Lower lobe of right lung (tissue), 2 donors: Measurements from ENCODE around the gene COL11A1. TPM values are rescaled to one million over a fixed set of nuclear protein-coding genes. Genes with fewer than 3 reads are reported as not detected.

ENCODE experiments used
- ATAC-seq, 2 donors: fragments of 200-7000 bp; cut with Tn5 transposase; one replicate each; pipeline ENCODE4 v1.9.1; 2020 to 2022; ENCODE audit warnings: mild to moderate bottlenecking in 2 of 2, moderate library complexity in 2 of 2
- DNase-seq: peaks from one replicate; pipeline ENCODE4 v3.0.0-alpha.2; 2020
- H3K27ac ChIP-seq: fragments of 200-600 bp; one replicate; pipeline ENCODE4 v1.8.0; 2022
- H3K27me3 ChIP-seq: fragments of 200-600 bp; one replicate; pipeline ENCODE4 v1.8.0; 2022; ENCODE audit warnings: low read depth
- H3K36me3 ChIP-seq: fragments of 200-600 bp; one replicate; pipeline ENCODE4 v1.8.0; 2022; ENCODE audit warnings: mild to moderate bottlenecking
- H3K4me1 ChIP-seq: fragments of 200-600 bp; one replicate; pipeline ENCODE4 v1.8.0; 2022
- H3K4me3 ChIP-seq: fragments of 200-600 bp; one replicate; pipeline ENCODE4 v1.8.0; 2022; ENCODE audit warnings: mild to moderate bottlenecking
- H3K9me3 ChIP-seq: fragments of 200-600 bp; one replicate; pipeline ENCODE4 v1.8.0; 2022
- intact Hi-C: fragments of 100-400 bp; cut with DNase I; formaldehyde crosslinking; loops from one replicate; pipeline ENCODE4 v1.11.0; 2022
- total RNA-seq: library from RNA; stranded (reverse); fragmentation: NEBNext Ultra II Directional; extraction: Animal tissue kit (Norgen Biotek cat#: 25700); gene quantifications from one replicate; pipeline ENCODE4 v1.2.1, GENCODE V29; 2021
- TF ChIP-seq, protein P1 (sequence below): fragments of 200-600 bp; IDR thresholded peaks from one replicate; pipeline ENCODE4 v1.8.0; 2022; ENCODE audit warnings: antibody characterized with exemption, mild to moderate bottlenecking
- donor health status: DM: no; HTN: yes; CAD: no; lungs with severe emphysema.

COL11A1 gene
- total RNA-seq, 1 donor from 2014 or later, result 0.56 TPM

GRCh38 chr1:103120981-103121380, 12.7 kb upstream of the COL11A1 start:
- H3K4me1 ChIP-seq, result no peaks in the 10 kb centered on the region
- TF ChIP-seq, protein P1, sequence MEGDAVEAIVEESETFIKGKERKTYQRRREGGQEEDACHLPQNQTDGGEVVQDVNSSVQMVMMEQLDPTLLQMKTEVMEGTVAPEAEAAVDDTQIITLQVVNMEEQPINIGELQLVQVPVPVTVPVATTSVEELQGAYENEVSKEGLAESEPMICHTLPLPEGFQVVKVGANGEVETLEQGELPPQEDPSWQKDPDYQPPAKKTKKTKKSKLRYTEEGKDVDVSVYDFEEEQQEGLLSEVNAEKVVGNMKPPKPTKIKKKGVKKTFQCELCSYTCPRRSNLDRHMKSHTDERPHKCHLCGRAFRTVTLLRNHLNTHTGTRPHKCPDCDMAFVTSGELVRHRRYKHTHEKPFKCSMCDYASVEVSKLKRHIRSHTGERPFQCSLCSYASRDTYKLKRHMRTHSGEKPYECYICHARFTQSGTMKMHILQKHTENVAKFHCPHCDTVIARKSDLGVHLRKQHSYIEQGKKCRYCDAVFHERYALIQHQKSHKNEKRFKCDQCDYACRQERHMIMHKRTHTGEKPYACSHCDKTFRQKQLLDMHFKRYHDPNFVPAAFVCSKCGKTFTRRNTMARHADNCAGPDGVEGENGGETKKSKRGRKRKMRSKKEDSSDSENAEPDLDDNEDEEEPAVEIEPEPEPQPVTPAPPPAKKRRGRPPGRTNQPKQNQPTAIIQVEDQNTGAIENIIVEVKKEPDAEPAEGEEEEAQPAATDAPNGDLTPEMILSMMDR, result no peak
- intact Hi-C loops, result no loop called here
- H3K36me3 ChIP-seq, result no peaks in the 10 kb centered on the region
- H3K27ac ChIP-seq, result no peak overlapping the region
- no peaks in the 10 kb centered on the region for H3K27me3 ChIP-seq
- H3K9me3 ChIP-seq, result no peaks in the 10 kb centered on the region
- no peak for ATAC-seq
- H3K4me3 ChIP-seq, result no peak overlapping the region
- DNase-seq, result no peak

DNA sequence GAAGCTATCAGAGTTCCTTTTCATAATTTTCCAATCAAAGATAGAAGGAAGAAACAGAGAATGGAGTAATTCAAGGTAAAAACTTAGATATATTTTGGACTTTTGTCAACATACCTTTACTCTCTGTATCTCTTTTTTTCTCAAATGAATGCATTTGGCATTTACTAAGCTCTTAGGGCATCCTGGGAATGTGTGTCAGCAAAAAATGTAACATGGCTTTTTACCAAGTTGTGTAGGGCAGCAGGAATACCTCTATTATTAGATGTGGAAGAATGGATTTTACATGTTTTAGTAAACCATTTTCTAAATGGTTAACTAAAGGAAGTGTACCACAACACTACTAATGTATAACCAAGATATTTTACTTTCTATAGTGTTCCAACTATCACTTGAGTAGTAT, 4.2 kb upstream of the COL11A1 start:
- intact Hi-C loops, result no loop called here
- Histone ChIP-seq H3K4me1 (no peaks in the 10 kb centered on the region), H3K9me3 (no peaks in the 10 kb centered on the region), H3K27me3 (no peaks in the 10 kb centered on the region), H3K36me3 (no peaks in the 10 kb centered on the region), H3K27ac (no peak overlapping the region), H3K4me3 (no peak overlapping the region)
- DNase-seq (no peak), ATAC-seq (no peak)
- TF ChIP-seq, protein P1, result no peak

DNA sequence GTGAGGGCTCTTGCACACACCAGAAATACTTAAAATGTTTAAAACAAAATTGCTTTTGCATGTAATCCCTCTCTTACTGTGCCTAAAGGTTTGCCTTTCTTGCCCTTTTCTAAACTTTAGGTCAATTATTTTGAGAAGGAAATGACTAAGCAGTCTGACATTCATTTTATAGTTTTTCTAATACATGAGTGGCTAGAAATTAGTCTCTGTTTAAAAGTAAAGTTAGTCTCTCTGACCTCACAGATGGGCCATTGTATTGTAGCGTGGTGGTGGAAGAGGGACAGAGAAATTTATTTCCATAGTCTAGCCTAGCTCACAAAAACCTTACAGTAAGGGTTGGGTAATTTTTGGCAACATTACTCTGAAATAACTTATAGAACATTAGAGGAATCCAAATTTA, 3.6 kb upstream of the COL11A1 start:
- no peak overlapping the region for H3K27ac ChIP-seq
- H3K4me1 ChIP-seq, result peaks cover under 1% of the 10 kb centered on the region
- H3K4me3 ChIP-seq, result no peak overlapping the region
- ATAC-seq, result no peak
- intact Hi-C loops, result no loop called here
- H3K27me3 ChIP-seq, result no peaks in the 10 kb centered on the region
- TF ChIP-seq, protein P1, result no peak
- no peaks in the 10 kb centered on the region for H3K36me3 ChIP-seq
- no peak for DNase-seq
- no peaks in the 10 kb centered on the region for H3K9me3 ChIP-seq

DNA sequence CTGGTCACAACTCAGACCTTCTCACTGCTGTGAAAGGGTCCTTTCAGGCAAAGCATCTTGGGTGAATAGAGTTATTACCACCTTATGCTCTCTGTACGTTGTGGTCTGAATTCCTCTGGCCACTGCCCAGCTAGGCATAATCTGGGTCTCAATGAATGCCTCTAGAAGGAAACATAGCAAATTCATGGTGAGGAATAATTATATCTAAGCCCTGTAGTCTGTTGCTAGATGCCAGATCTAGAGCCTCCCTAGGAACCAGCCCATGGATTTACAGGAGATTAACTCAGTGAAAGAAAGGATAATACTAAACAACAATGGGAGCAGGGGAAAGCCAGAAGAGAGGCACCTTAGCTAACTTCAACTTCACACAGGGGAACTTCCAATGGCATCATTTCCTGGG, 2.4 kb upstream of the COL11A1 start:
- no peak for ATAC-seq
- TF ChIP-seq, protein P1, result no peak
- intact Hi-C loops, result no loop called here
- Histone ChIP-seq H3K27ac (no peak overlapping the region), H3K4me3 (no peak overlapping the region), H3K4me1 (peaks cover 6% of the 10 kb centered on the region), H3K27me3 (no peaks in the 10 kb centered on the region), H3K36me3 (no peaks in the 10 kb centered on the region), H3K9me3 (no peaks in the 10 kb centered on the region)
- DNase-seq, result no peak

- Histone ChIP-seq H3K4me1 (peaks cover 6% of the 10 kb centered on the region), H3K4me3 (no peak overlapping the region), H3K9me3 (no peaks in the 10 kb centered on the region), H3K27ac (no peak overlapping the region), H3K27me3 (no peaks in the 10 kb centered on the region), H3K36me3 (no peaks in the 10 kb centered on the region)
- ATAC-seq (no peak), DNase-seq (no peak)
- intact Hi-C loops, result loop anchor here (10.0 kb wide), 1 partner anchor 345 kb away; no protein-coding TSS in a partner anchor
- TF ChIP-seq, protein P1, result no peak
Observed at GRCh38 chr1:103109311-103109920, 1.1 kb upstream of the COL11A1 start.
